Psoas muscle (tissue), 8 donors: ENCODE measurements around the gene MAP4K3. TPM values are rescaled to one million over a fixed set of nuclear protein-coding genes. Genes with fewer than 3 reads are reported as not detected.

Experiments used
- ATAC-seq, 4 donors: fragments of 200-7000 bp; cut with Tn5 transposase; one replicate each; pipeline ENCODE4 v1.9.1; 2020; ENCODE audit warnings: moderate library complexity in 3 of 4, mild to moderate bottlenecking in 2 of 4
- DNase-seq, 2 donors: peaks; one replicate each; pipeline ENCODE4 v3.0.0-alpha.2; 2020
- H3K27ac ChIP-seq: fragments of 200-600 bp; one replicate; pipeline ENCODE4 v1.8.0; 2022
- H3K27me3 ChIP-seq, 3 donors: fragments of 200-600 bp in 1 of 3; one replicate each; pipeline versions ENCODE4 v1.6.1 to v1.8.0; 2013 to 2022; ENCODE audit warnings: low read length in 2 of 3, mild to moderate bottlenecking in 2 of 3, moderate library complexity in 1 of 3; ENCODE audit not compliant: insufficient read depth in 3 of 3
- H3K36me3 ChIP-seq, 2 donors: fragments of 200-600 bp in 1 of 2; one replicate each; pipeline versions ENCODE4 v1.6.1 to v1.8.0; 2013 to 2022; ENCODE audit warnings: low read depth in 1 of 2, mild to moderate bottlenecking in 1 of 2, moderate library complexity in 1 of 2; ENCODE audit not compliant: insufficient read depth in 1 of 2
- H3K4me1 ChIP-seq: fragments of 200-600 bp; one replicate; pipeline ENCODE4 v1.8.0; 2022
- H3K4me3 ChIP-seq: fragments of 200-600 bp; one replicate; pipeline ENCODE4 v1.8.0; 2022; ENCODE audit warnings: mild to moderate bottlenecking
- H3K9me3 ChIP-seq: fragments of 200-600 bp; one replicate; pipeline ENCODE4 v1.8.0; 2022
- WGBS, 3 donors: extraction: QIAGEN DNeasy Blood & Tissue Kit; methylation state at CpG; one replicate each; pipeline versions ENCODE4 v1.1.6 to v1.1.7; 2013; 5-methylcytosine and 5-hydroxymethylcytosine counted together
- intact Hi-C, 2 donors: fragments of 100-400 bp; cut with DNase I; formaldehyde crosslinking; loops; one replicate each; pipeline versions ENCODE4 v1.11.0 to v1.14.2; 2022
- polyA plus RNA-seq, 3 donors: library from polyadenylated mRNA; stranded (reverse); fragments of 200-250 nt; gene quantifications; one replicate each; pipeline ENCODE4 v1.2.3, GENCODE V29; 2013
- total RNA-seq, 4 donors: library from RNA; stranded (reverse); fragmentation: NEBNext Ultra II Directional in 2 of 4; extraction: Animal tissue kit (Norgen Biotek cat#: 25700) in 2 of 4; gene quantifications; one replicate each; pipeline versions ENCODE4 v1.2.1 to v1.2.4, GENCODE V29; 2021 to 2023
- TF ChIP-seq, protein P1 (sequence below): fragments of 200-600 bp; IDR thresholded peaks from one replicate; pipeline ENCODE4 v1.8.0; 2022; ENCODE audit warnings: antibody characterized with exemption
- donor health status: healthy with polysubstance abuse.
- donor health status: DM: no; HTN: no; CAD: no; lungs with moderate emphysema.
- donor health status: Bipolar disorder and iron deficiency.
- donor health status: healthy.
- donor health status: DM: yes; HTN: yes; CAD: no.
- donor health status: DM: no; HTN: no; CAD: no.
- donor health status: DM: no; HTN: no; CAD: no.
- donor health status: DM: yes; HTN: yes; CAD: no.

The MAP4K3 gene
- total and polyA plus RNA-seq, 7 donors = 8.4 to 47.7 (median 31.0) TPM

DNA sequence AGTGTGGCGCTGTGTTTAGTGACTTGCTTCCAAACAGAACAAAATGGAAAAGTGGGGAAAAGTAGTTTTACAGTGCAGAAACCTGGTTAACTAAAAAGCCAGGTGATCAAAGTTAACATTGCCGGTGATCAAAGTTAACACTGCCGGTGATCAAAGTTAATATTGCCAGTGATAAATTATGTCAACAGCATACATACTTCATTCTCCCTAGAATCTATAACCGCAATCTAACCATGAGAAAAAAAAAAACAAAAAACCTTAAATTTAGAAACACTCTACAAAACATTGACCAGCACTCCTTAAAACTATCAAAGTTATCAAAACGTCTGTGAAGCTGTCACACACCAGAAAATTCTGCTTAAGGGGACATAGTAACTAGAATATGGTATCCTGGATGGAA, 18.6 kb downstream of the MAP4K3 start:
- H3K36me3 ChIP-seq = no peaks in the 10 kb centered on the region
- no peak for DNase-seq
- ATAC-seq = no peak
- no peaks in the 10 kb centered on the region for H3K27me3 ChIP-seq
- H3K4me1 ChIP-seq = peaks cover 78% of the 10 kb centered on the region
- intact Hi-C loops = no loop called here
- H3K9me3 ChIP-seq = no peaks in the 10 kb centered on the region
- H3K4me3 ChIP-seq = no peak overlapping the region
- TF ChIP-seq, protein P1, sequence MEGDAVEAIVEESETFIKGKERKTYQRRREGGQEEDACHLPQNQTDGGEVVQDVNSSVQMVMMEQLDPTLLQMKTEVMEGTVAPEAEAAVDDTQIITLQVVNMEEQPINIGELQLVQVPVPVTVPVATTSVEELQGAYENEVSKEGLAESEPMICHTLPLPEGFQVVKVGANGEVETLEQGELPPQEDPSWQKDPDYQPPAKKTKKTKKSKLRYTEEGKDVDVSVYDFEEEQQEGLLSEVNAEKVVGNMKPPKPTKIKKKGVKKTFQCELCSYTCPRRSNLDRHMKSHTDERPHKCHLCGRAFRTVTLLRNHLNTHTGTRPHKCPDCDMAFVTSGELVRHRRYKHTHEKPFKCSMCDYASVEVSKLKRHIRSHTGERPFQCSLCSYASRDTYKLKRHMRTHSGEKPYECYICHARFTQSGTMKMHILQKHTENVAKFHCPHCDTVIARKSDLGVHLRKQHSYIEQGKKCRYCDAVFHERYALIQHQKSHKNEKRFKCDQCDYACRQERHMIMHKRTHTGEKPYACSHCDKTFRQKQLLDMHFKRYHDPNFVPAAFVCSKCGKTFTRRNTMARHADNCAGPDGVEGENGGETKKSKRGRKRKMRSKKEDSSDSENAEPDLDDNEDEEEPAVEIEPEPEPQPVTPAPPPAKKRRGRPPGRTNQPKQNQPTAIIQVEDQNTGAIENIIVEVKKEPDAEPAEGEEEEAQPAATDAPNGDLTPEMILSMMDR = no peak
- 63 to 86% (median 68%) methylated on average over 5 of the region's 5 CpGs for WGBS, 3 donors
- no peak overlapping the region for H3K27ac ChIP-seq

DNA sequence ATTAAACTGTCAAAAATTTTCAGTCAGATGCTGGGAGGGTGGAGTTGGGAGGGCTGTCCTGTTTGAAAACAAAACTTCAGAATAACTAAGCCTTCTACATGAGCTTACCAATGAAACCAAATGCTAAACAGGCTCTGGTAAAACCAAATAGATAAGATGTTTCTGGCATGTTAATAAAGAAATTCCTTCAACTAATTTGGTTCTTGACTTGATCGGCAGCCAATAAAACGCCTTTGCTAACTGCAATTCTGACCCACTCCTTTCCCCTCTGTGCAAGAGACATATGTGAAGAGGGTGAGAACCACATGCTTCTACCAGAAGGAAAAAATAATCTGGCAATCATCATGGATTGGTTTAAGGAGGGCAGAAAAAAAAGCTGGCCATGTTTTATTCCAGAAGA, 20.9 kb downstream of the MAP4K3 start:
- Histone ChIP-seq H3K36me3 (no peaks in the 10 kb centered on the region), H3K9me3 (no peaks in the 10 kb centered on the region), H3K27ac (peak overlapping the region; percentile 6), H3K4me3 (no peak overlapping the region), H3K4me1 (peaks cover 74% of the 10 kb centered on the region), H3K27me3 (no peaks in the 10 kb centered on the region)
- TF ChIP-seq, protein P1 = no peak
- 17 to 36% (median 27%) methylated on average over 2 of the region's 2 CpGs for WGBS, 3 donors
- ATAC-seq = no peak
- intact Hi-C loops = no loop called here
- no peak for DNase-seq

DNA sequence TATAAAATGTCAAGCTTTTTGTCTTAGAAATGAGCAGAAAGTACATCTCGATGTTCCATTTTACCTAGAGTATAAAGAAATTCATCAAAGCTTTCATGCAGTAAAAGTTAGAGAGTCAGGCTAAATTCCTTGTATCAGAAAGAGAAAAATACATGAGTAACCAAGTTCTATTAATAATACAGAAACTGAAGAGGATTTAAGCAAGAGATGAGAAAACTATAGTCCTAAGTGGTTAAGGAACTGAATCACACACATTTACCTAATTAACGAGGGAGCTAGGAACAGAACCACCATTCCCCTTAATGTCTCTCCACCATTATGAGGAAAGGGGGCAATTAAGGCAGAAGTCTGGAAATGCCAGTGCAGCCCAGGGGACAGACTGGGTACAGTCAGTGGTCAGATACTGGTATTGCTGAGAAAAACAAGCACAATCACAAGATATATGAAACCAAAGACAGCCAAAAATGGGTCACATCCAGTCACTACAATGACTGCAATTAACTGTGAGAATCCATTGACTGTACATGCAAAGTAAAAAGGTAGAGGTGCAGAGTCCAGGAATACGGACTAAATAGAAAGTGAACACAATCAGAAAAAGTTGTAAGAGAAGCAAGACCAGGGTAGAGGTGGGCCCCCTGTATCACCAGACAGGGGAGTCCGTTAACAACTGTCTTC, 23.9 kb downstream of the MAP4K3 start:
- Histone ChIP-seq H3K9me3 (no peaks in the 10 kb centered on the region), H3K27ac (peak overlapping the region; percentile 69), H3K4me3 (no peak overlapping the region), H3K36me3 (no peaks in the 10 kb centered on the region), H3K4me1 (peaks cover 82% of the 10 kb centered on the region), H3K27me3 (no peaks in the 10 kb centered on the region)
- WGBS, 3 donors = 72 to 86% (median 77%) methylated on average over 4 of the region's 4 CpGs
- DNase-seq (no peak), ATAC-seq (no peak)
- TF ChIP-seq, protein P1 = no peak
- intact Hi-C loops = no loop called here

DNA sequence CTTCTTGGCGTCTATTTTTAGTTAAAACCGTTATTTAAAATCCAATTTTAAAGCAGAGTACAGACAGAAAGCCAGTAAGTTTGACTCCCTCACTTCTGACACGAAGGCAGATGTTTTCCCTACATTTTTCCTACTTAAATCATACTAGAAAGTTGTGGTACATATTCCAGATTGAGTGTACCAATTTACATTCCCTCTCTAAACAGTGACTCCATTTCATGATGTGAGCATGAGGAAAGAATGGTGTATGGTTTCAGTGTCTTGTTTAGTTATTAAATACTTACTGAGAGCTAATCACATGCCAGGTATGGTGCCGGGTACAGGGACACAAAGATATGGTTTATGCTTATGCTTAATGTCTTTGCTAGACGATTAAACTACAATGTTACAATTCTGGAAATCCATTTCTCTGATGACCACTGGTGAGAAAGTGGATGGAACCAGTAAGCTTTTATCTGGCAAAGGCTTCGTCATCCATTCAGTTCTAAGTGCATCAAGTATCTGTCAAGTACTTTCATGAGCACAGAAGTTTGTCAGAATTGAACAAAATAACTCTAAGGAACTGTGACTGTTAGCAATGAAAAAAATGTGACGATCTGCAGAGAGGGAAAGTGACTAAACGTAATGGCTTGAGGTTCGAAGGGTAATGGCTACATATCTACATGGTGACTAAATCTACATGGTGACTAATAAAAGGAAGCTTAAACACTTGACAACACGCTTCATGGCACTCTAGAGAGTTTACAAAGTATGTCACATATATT, 25.7 kb downstream of the MAP4K3 start:
- intact Hi-C loops = no loop called here
- ATAC-seq = peak; percentile 76 to 87 (median 81)
- peak overlapping the region; percentile 69 for H3K27ac ChIP-seq

More for the DNA sequence above, 25.7 kb downstream of the MAP4K3 start:
- WGBS, 3 donors = 35 to 53% (median 36%) methylated on average over 10 of the region's 10 CpGs
- TF ChIP-seq, protein P1 = no peak
- no peak for DNase-seq
- H3K4me3 ChIP-seq = no peak overlapping the region
- H3K9me3 ChIP-seq = no peaks in the 10 kb centered on the region
- no peaks in the 10 kb centered on the region for H3K36me3 ChIP-seq
- peaks cover 85% of the 10 kb centered on the region for H3K4me1 ChIP-seq
- no peaks in the 10 kb centered on the region for H3K27me3 ChIP-seq
